ENCODE results near the gene ENAH.

The ENAH gene

DNA sequence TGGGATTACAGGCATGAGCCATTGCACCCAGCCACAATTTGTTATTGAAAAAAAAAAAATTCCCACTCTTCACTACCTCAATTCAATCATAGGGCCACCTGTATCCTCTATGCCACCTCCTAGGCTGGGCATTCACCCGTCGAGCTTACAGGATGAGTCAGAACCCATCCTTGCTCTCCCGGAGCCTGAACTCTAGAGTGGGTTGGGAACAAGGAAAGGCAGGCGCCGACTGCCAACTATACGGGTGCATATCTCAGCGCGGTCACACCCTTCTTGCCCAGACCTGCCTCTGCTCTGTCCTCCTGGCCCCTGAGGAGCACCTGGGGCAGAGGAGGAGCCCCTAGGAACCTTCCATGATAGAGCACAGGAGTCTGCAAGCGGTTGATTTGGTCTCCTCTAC is 203.7 kb downstream of the ENAH start:
- DNase-seq, result no peak

- no peak for DNase-seq
Observed at GRCh38 chr1:225448146-225448805, 204.6 kb downstream of the ENAH start.

DNA sequence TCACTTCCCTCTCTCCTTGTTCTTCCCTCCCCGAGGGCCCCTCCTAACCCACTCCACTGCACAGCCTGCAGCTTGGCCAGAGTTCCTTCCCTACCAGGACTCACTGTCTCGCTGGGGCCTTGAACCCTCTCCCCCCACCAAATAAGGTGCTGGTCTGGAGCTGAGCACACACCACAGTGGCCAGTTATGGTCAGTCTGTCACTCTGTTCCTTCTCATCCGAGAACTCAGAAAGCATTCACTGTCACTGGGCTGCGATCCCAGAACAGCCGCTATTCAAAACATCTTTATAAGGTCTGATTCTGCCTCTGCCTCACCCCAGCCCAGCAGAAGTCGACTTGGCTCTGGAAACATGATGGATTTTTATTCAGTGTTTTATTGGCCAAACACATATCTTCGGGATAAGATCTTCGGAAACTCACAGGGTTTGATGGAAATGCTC is 205.3 kb downstream of the ENAH start:
- no peak for DNase-seq

- DNase-seq, result no peak
Observed at GRCh38 chr1:225446981-225447615, 205.8 kb downstream of the ENAH start.

GRCh38 chr1:225446595-225446960 is 206.3 kb downstream of the ENAH start:
- DNase-seq, result no peak

DNA sequence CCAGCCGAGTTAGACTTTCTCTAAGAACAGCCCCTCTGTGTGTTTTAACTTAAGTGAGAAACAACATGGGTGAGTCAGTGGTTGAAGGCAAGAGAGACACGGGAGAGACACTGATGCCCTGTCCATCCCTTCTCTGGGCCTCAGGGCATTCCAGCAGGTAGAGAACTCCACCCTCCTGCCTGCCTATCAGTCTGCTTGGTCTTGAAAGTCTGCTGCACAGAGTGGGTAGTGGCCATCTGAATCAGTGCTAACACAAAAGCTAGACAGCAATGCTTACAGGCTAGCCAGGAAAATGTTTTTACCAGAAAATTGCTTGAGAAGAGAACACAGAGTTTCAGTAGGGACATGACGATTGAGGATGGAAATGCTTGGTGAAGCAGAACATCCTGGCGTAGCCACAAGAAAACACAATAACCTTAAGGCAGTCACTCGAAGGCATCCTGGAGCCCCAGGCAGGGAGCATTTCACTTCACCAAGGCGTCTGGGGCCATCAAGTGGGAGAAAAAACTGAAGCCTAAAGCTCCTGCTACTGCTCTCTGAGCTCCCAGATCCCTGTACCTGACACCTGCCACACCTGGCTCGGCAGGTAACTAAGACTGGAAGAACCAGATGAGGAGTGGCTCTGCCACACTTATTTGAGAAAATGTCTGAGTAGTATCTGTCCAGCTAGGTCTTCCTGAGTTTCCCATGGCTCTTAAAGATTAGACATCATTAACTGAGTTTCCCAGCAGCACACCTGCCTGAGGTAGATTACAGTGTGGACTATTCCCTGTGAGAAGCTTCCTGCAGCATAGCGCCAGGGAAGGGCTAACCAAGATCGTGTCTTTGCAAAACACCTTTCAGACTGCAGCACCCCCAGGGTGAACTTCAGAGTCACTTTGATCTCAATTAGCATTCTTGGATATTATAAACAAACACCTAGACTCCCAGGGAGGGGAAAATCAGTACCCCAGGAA is 207.0 kb downstream of the ENAH start:
- no peak for DNase-seq

DNA sequence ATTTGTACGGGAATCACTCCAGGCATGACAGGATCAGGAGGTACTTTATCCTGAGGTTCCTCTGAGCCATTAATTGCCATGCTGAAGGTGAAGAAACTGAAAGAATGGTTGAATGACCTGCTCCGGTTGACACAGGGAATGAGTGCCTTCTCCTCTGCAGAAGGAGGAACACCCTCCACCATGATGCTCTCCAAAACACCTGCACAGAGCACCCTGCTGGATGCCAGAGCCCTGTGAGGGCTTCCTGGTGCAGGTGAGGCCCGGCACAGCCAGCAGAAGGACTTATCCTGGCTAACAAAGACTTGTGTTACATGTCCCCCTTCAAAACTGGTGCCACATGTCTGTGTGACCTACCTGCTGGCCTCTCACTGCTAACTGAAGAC is 210.8 kb downstream of the ENAH start:
- no peak for DNase-seq

DNA sequence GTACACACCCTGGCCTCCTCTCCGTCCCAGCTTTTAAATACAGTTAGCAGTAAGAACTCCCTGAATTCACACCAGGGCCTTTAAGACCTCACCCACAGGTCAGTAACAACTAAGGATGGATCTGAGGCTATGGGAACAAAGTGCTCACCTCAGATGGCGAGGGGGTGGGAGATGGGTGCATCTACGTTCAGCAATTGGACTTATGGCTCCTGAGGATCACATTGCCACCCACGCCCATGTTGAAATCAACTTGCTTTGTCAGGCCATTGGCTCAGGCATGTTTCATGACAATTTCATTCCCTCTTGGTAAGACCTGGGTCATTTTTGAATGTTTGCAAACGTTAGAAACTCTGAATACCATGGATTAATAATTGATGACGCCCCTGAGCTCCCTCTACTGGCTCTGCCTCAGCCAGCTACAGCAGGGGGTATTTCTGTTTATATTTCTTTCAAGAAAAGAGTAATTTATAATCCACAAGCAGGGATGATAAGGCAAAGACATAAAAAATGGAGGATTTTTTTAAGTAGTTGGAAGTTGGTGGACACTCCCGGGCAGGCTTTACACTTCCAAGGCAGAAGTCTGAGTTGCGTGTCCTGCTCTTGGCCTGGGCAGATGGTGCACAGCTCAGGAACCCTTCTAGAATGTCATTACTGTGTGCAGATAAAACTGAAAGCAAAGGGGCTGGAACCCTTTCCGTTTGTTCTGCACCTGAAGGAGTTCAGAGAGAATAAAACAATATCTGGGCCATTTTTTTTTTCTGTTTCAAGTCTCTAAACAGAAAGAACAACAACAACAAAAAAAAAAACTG is 211.4 kb downstream of the ENAH start:
- no peak for DNase-seq

- DNase-seq, result no peak
Observed at GRCh38 chr1:225440380-225441221, 212.3 kb downstream of the ENAH start.

DNA sequence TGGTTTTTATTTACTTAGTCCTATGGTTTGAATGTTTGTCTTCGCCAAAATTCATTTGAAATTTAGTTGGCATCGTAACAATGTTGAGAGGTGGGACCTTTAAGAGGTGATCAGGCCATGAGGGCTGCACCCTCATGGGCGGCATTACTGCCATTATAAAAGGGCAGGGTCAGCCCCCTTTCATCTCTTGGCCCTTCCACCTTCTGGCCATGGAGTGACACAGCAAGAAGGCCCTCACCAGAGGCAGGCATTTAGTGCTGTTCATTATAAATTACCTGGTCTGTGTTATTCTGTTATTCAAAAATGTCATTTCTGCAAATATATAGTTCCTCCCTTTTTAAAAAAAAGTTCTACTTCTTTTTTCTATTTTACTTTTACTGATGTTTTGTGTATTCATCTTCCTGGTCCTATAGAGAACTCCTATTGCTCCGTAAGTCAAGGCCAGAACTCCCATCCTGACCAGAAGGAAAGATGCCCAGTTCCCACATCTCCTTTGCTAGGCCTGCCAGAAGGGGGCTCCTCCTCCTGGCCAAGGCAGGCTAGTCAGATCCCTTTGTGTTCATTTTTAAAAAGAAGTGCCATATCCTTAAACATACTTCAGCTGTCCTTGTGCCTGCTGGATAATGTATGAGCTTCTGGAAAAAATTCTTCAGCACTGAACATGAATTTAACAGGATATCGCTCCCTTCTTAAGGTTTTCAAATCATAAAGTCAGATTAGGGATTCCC is 215.0 kb downstream of the ENAH start:
- DNase-seq, result no peak
